ENCODE measurements around the gene CYFIP1.
A peak's percentile ranks its signal among the peaks of the same experiment; 100 is the strongest.

The CYFIP1 gene

GRCh38 chr15:22869856-22870255, 110.3 kb downstream of the CYFIP1 start:
- DNase-seq (ENCODE audit: low read depth in 2 of 2): no peak

GRCh38 chr15:22868928-22869327, 111.2 kb downstream of the CYFIP1 start:
- no peak for DNase-seq (ENCODE audit: low read depth in 2 of 2)

GRCh38 chr15:22868495-22868894, 111.7 kb downstream of the CYFIP1 start:
- no peak for DNase-seq (ENCODE audit: low read depth in 2 of 2)

GRCh38 chr15:22867886-22868285, 112.3 kb downstream of the CYFIP1 start:
- no peak for DNase-seq (ENCODE audit: low read depth in 2 of 2)

- no peak for DNase-seq (ENCODE audit: low read depth in 2 of 2)
Observed at GRCh38 chr15:22866079-22866478, 114.1 kb downstream of the CYFIP1 start.

- DNase-seq (ENCODE audit: low read depth in 2 of 2): no peak
Observed at GRCh38 chr15:22863356-22863755, 116.8 kb downstream of the CYFIP1 start.

- DNase-seq (ENCODE audit: low read depth in 2 of 2): no peak
Observed at GRCh38 chr15:22861161-22861560, 119.0 kb downstream of the CYFIP1 start.

- DNase-seq (ENCODE audit: low read depth in 2 of 2): no peak
Observed at GRCh38 chr15:22856659-22857058, 123.5 kb downstream of the CYFIP1 start.

- no peak for DNase-seq (ENCODE audit: low read depth in 2 of 2)
Observed at GRCh38 chr15:22855791-22856190, 124.4 kb downstream of the CYFIP1 start.

GRCh38 chr15:22851513-22851912, 128.7 kb downstream of the CYFIP1 start:
- DNase-seq (ENCODE audit: low read depth in 2 of 2): no peak

GRCh38 chr15:22850055-22850454, 130.1 kb downstream of the CYFIP1 start:
- no peak for DNase-seq (ENCODE audit: low read depth in 2 of 2)

- no peak for DNase-seq (ENCODE audit: low read depth in 2 of 2)
Observed at GRCh38 chr15:22846073-22846472, 134.1 kb downstream of the CYFIP1 start.

GRCh38 chr15:22845289-22845900, 134.8 kb downstream of the CYFIP1 start:
- DNase-seq (ENCODE audit: low read depth in 2 of 2): no peak

GRCh38 chr15:22844421-22845288, 135.5 kb downstream of the CYFIP1 start:
- DNase-seq (ENCODE audit: low read depth in 2 of 2): no peak

- no peak for DNase-seq (ENCODE audit: low read depth in 2 of 2)
Observed at GRCh38 chr15:22839046-22839695, 141.0 kb downstream of the CYFIP1 start.

GRCh38 chr15:22838292-22839042, 141.7 kb downstream of the CYFIP1 start, which contains the start of gene NIPA2:
NIPA2 (plus strand) TSS chr15:22838666; CDS start chr15:22851732, 13,066 bp downstream.
- peak; percentile 96 to 98 for DNase-seq (ENCODE audit: low read depth in 2 of 2)

GRCh38 chr15:22831473-22831872, 148.7 kb downstream of the CYFIP1 start:
- no peak for DNase-seq (ENCODE audit: low read depth in 2 of 2)

- no peak for DNase-seq (ENCODE audit: low read depth in 2 of 2)
Observed at GRCh38 chr15:22827125-22827524, 153.0 kb downstream of the CYFIP1 start.

GRCh38 chr15:22823495-22824128, 156.6 kb downstream of the CYFIP1 start:
- no peak for DNase-seq (ENCODE audit: low read depth in 2 of 2)

GRCh38 chr15:22819651-22820050, 160.5 kb downstream of the CYFIP1 start:
- no peak for DNase-seq (ENCODE audit: low read depth in 2 of 2)
